IMR-90 (cell line): Measurements from ENCODE around the gene MECR. TPM values are rescaled to one million over a fixed set of nuclear protein-coding genes. Genes with fewer than 3 reads are reported as not detected.

Source experiments
- ATAC-seq: fragments of 200-7000 bp; cut with Tn5 transposase; 2 replicates; pipeline ENCODE4 v1.9.1; 2020; ENCODE audit warnings: low read depth, mild to moderate bottlenecking, moderate library complexity
- BruUV-seq: library from RNA; stranded (reverse); fragments of 400-500 nt; replicated peaks from 2 replicates; lab custom pipeline; 2021; lab: Mats Ljungman, UMichigan
- CTCF ChIA-PET: fragments of 300-600 bp; formaldehyde crosslinking; extraction: SDS; loops from one replicate; lab custom pipeline; 2021; ENCODE audit warnings: antibody characterized with exemption; lab: Yijun Ruan, JAX
- POLR2A ChIA-PET: fragments of 300-600 bp; sonication (Branson Sonifier 250); formaldehyde crosslinking; loops from one replicate; lab custom pipeline; 2022; ENCODE audit warnings: antibody characterized with exemption; ENCODE audit not compliant: unreplicated experiment; lab: Charles Lee
- DNase-seq: peaks from one replicate; pipeline ENCODE4 v3.0.0; 2013
- H2AFZ ChIP-seq: replicated peaks from 2 replicates; pipeline ENCODE3; 2013; ENCODE audit warnings: low read length, mild to moderate bottlenecking; ENCODE audit not compliant: poor library complexity
- H2AK5ac ChIP-seq: 2 replicates; pipeline ENCODE4 v1.6.1; 2013; ENCODE audit warnings: low read depth, low read length, inconsistent platforms
- H2AK9ac ChIP-seq: replicated peaks from 2 replicates; pipeline ENCODE3; 2013; ENCODE audit warnings: mild to moderate bottlenecking, low read depth, low read length, moderate library complexity; ENCODE audit not compliant: poor library complexity
- H2BK120ac ChIP-seq: 2 replicates; pipeline ENCODE4 v1.6.1; 2013; ENCODE audit warnings: low read depth, low read length, inconsistent platforms
- H2BK15ac ChIP-seq: 3 replicates; pipeline ENCODE4 v1.6.1; 2013; ENCODE audit warnings: low read depth, low read length, inconsistent platforms
- H2BK20ac ChIP-seq: 2 replicates; pipeline ENCODE4 v1.6.1; 2013; ENCODE audit warnings: low read depth, mild to moderate bottlenecking, inconsistent platforms, low read length, moderate library complexity
- H2BK5ac ChIP-seq: 2 replicates; pipeline ENCODE4 v1.6.1; 2013; ENCODE audit warnings: mild to moderate bottlenecking, low read depth, low read length, inconsistent platforms; ENCODE audit not compliant: poor library complexity, severe bottlenecking
- H3K14ac ChIP-seq: replicated peaks from 2 replicates; pipeline ENCODE4 v1.6.1; 2013; ENCODE audit warnings: low read depth, low read length, inconsistent platforms
- H3K18ac ChIP-seq: 2 replicates; pipeline ENCODE4 v1.6.1; 2013; ENCODE audit warnings: low read depth, low read length, control low read depth
- H3K23ac ChIP-seq: 2 replicates; pipeline ENCODE4 v1.6.1; 2013; ENCODE audit warnings: low read depth, low read length, inconsistent platforms
- H3K27ac ChIP-seq: 2 replicates; pipeline ENCODE4 v1.5.1; 2013; ENCODE audit warnings: mild to moderate bottlenecking, control low read depth, low read length; ENCODE audit not compliant: insufficient read depth
- H3K27me3 ChIP-seq: 2 replicates; pipeline ENCODE4 v1.6.1; 2013; ENCODE audit warnings: low read length; ENCODE audit not compliant: control insufficient read depth, insufficient read depth
- H3K36me3 ChIP-seq: 2 replicates; pipeline ENCODE4 v1.6.1; 2013; ENCODE audit warnings: low read length, mixed read lengths; ENCODE audit not compliant: control insufficient read depth, insufficient read depth
- H3K4ac ChIP-seq: 2 replicates; pipeline ENCODE4 v1.6.1; 2013; ENCODE audit warnings: low read depth, low read length, inconsistent platforms
- H3K4me1 ChIP-seq: 2 replicates; pipeline ENCODE4 v1.6.1; 2013; ENCODE audit warnings: low read length, mixed read lengths; ENCODE audit not compliant: control insufficient read depth, insufficient read depth
- H3K4me2 ChIP-seq: 2 replicates; pipeline ENCODE4 v1.6.1; 2013; ENCODE audit warnings: low read depth, mild to moderate bottlenecking, control low read depth, low read length, moderate library complexity
- H3K4me3 ChIP-seq: 2 replicates; pipeline ENCODE4 v1.5.1; 2013; ENCODE audit warnings: low read depth, mild to moderate bottlenecking, control low read depth, low read length, moderate library complexity; ENCODE audit not compliant: insufficient read depth
- H3K56ac ChIP-seq: 2 replicates; pipeline ENCODE4 v1.6.1; 2013; ENCODE audit warnings: low read length, inconsistent platforms; ENCODE audit not compliant: insufficient read depth; ENCODE audit errors: extremely low read depth
- H3K79me1 ChIP-seq, 2 experiments: 2 replicates each; pipeline ENCODE4 v1.6.1; 2013; ENCODE audit warnings: low read length in 2 of 2, inconsistent platforms in 1 of 2, low read depth in 1 of 2
- H3K9ac ChIP-seq: 2 replicates; pipeline ENCODE4 v1.6.1; 2013; ENCODE audit warnings: low read depth, low read length, control low read depth
- H3K9me1 ChIP-seq: 2 replicates; pipeline ENCODE4 v1.6.1; 2013; ENCODE audit warnings: low read length, inconsistent platforms; ENCODE audit not compliant: insufficient read depth
- H3K9me3 ChIP-seq: 2 replicates; pipeline ENCODE4 v1.6.1; 2013; ENCODE audit warnings: low read length; ENCODE audit not compliant: control insufficient read depth, insufficient read depth
- H4K20me1 ChIP-seq: 2 replicates; pipeline ENCODE4 v1.6.1; 2013; ENCODE audit warnings: low read length, inconsistent platforms; ENCODE audit not compliant: insufficient read depth
- H4K5ac ChIP-seq: 2 replicates; pipeline ENCODE4 v1.6.1; 2013; ENCODE audit warnings: mild to moderate bottlenecking, low read depth, low read length, control low read depth
- H4K8ac ChIP-seq, 2 experiments: 2 replicates each; pipeline ENCODE4 v1.6.1; 2013; ENCODE audit warnings: low read depth in 2 of 2, low read length in 2 of 2, control low read depth in 1 of 2, inconsistent platforms in 1 of 2
- H4K91ac ChIP-seq: 2 replicates; pipeline ENCODE4 v1.6.1; 2013; ENCODE audit warnings: low read depth, low read length, inconsistent platforms; ENCODE audit not compliant: insufficient read depth
- CEBPB ChIP-seq: IDR thresholded peaks from 2 replicates; pipeline ENCODE4 v1.6.1; 2012; ENCODE audit warnings: low read depth, low read length, improper control_type of control experiment
- CHD1 ChIP-seq: IDR thresholded peaks from 2 replicates; pipeline ENCODE4 v1.6.1; 2012; ENCODE audit warnings: low read depth, low read length, improper control_type of control experiment
- FOS ChIP-seq: fragments of 150-350 bp; IDR thresholded peaks from 2 replicates; pipeline ENCODE4 v1.6.1; 2016; ENCODE audit warnings: low read depth, low read length
- MAFK ChIP-seq: IDR thresholded peaks from 2 replicates; pipeline ENCODE4 v1.6.1; 2012; ENCODE audit warnings: low read depth, low read length, improper control_type of control experiment
- MAZ ChIP-seq: IDR thresholded peaks from 2 replicates; pipeline ENCODE4 v1.6.1; 2012; ENCODE audit warnings: low read depth, mild to moderate bottlenecking, low read length, improper control_type of control experiment, moderate library complexity, borderline replicate concordance
- MXI1 ChIP-seq: IDR thresholded peaks from 2 replicates; pipeline ENCODE4 v1.6.1; 2012; ENCODE audit warnings: low read depth, mild to moderate bottlenecking, low read length, moderate library complexity, borderline replicate concordance
- POLR2A ChIP-seq: IDR thresholded peaks from 2 replicates; pipeline ENCODE4 v1.6.1; 2012; ENCODE audit warnings: mild to moderate bottlenecking, low read depth, low read length
- RAD21 ChIP-seq: IDR thresholded peaks from 2 replicates; pipeline ENCODE4 v1.6.1; 2012; ENCODE audit warnings: low read length, improper control_type of control experiment
- RCOR1 ChIP-seq: IDR thresholded peaks from 2 replicates; pipeline ENCODE4 v1.6.1; 2012; ENCODE audit warnings: mild to moderate bottlenecking, low read length, improper control_type of control experiment; ENCODE audit not compliant: insufficient replicate concordance
- SMC3 ChIP-seq: fragments of 150-350 bp; IDR thresholded peaks from 2 replicates; pipeline ENCODE4 v1.6.1; 2016; ENCODE audit warnings: low read depth, mild to moderate bottlenecking, antibody characterized with exemption, low read length, moderate library complexity
- WGBS, 2 experiments: methylation state at CpG; one replicate each; pipeline versions ENCODE4 v1.1.5 to v1.1.7; 2013; ENCODE audit warnings: missing lambda C conversion rate in 2 of 2; ENCODE audit not compliant: insufficient read length in 1 of 2; ENCODE audit errors: extremely low coverage in 2 of 2; 5-methylcytosine and 5-hydroxymethylcytosine counted together
- dilution Hi-C: fragments of 300-500 bp; cut with HindIII; formaldehyde crosslinking; loops from one replicate; pipeline ENCODE4 v1.14.3; 2018; ENCODE audit warnings: low sequenced_read_pairs; ENCODE audit not compliant: unreplicated experiment
- in situ Hi-C: fragments of 300-500 bp; cut with MboI; formaldehyde crosslinking; loops from 3 replicates; pipeline ENCODE4 v1.14.3; 2019; ENCODE audit warnings: low sequenced_read_pairs, inconsistent platforms, mixed read lengths
- intact Hi-C: fragments of 100-400 bp; cut with micrococcal nuclease; formaldehyde crosslinking; loops from 2 replicates; pipeline ENCODE4 v1.10.0; 2022
- polyA plus RNA-seq, 3 experiments: library from polyadenylated mRNA; depleted of rRNA; stranded (reverse); fragments of >200 nt; gene quantifications; 2 replicates each; pipeline ENCODE4 v1.2.3, GENCODE V29; 2012; ENCODE audit warnings: low replicate concordance in 1 of 3
- total RNA-seq: library from RNA; depleted of rRNA; stranded (reverse); fragments of >200 nt; gene quantifications from 2 replicates; pipeline ENCODE4 v1.2.3, GENCODE V29; 2012
- TF ChIP-seq, protein P1 (sequence below): conservative IDR thresholded peaks from 2 replicates; pipeline ENCODE4 v1.5.1; 2012; ENCODE audit warnings: mild to moderate bottlenecking, low read depth, low read length, improper control_type of control experiment

The MECR gene
- total and polyA plus RNA-seq, 2 of the 4 experiments (the other 2 are of a cell fraction): 20.3 to 24.8 TPM

DNA sequence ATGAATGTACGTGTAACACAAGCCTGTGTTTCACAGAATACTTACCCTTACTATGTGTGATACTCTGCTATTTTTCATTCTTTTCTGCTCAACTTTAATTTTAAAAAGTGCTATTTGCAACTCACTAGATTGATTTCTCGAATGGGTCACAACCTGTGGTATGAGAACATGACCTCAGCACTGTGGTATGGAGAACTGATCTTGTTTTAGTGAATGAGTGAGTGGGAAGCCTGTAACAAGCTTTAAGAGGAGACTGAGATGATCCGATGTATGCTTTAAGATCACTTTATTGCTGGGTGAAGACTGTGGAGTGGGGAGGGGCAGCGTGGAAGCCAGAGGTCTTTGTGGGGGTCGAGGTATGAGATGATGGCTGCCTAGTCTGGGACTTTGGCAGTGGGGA is 21.6 kb downstream of the MECR start:
- CTCF ChIA-PET: interaction anchor here (1.9 to 2.1 kb wide), 2 partner anchors 12 to 327 kb away, joined by 5 to 9 read pairs; no protein-coding TSS in a partner anchor
- H3K9me3 ChIP-seq: no peaks in the 10 kb centered on the region
- 0 out of 2 replicates have a peak overlapping the region, but pooled peaks have one; percentile 2 for H3K27ac ChIP-seq
- no peak overlapping the region for H3K23ac ChIP-seq
- peaks cover 10% of the 10 kb centered on the region for H3K9me1 ChIP-seq
- no peak overlapping the region for H3K4me3 ChIP-seq
- H2BK15ac ChIP-seq: peak overlapping the region; percentile 7; the same call in 1 of the 3 replicates
- peak overlapping the region; percentile 59; the same call in 1 of the 2 replicates for H3K14ac ChIP-seq
- no peaks in the 10 kb centered on the region for H3K27me3 ChIP-seq
- dilution Hi-C loops (no loop called here), intact Hi-C loops (no loop called here), in situ Hi-C loops (loop anchor here (10.0 kb wide), 1 partner anchor 424 kb away; no protein-coding TSS in a partner anchor)
- no peaks in the 10 kb centered on the region for H4K20me1 ChIP-seq
- no peak overlapping the region for H3K56ac ChIP-seq
- H3K18ac ChIP-seq: no peak overlapping the region
- peaks cover 11% of the 10 kb centered on the region for H3K4me1 ChIP-seq
- H3K79me1 ChIP-seq: peaks cover 0 to 5% of the 10 kb centered on the region in 2 experiments; a peak in 1 of 4 replicates
- peak overlapping the region; percentile 77 for H2AK9ac ChIP-seq
- H2BK20ac ChIP-seq: 0 out of 2 replicates have a peak overlapping the region, but pooled peaks have one; percentile 31
- H3K4ac ChIP-seq: peak overlapping the region; percentile 41; the same call in 1 of the 2 replicates
- WGBS, 2 experiments: 83% methylated on average over 2 of the region's 5 CpGs; no CpG with 5 or more reads in 1 of the 2 experiments
- peaks cover 21% of the 10 kb centered on the region for H3K36me3 ChIP-seq
- no peak overlapping the region for H4K5ac ChIP-seq
- H4K8ac ChIP-seq: no peak overlapping the region
- no peak overlapping the region for H2BK5ac ChIP-seq
- no peak overlapping the region for H3K9ac ChIP-seq
- TF ChIP-seq, protein P1, sequence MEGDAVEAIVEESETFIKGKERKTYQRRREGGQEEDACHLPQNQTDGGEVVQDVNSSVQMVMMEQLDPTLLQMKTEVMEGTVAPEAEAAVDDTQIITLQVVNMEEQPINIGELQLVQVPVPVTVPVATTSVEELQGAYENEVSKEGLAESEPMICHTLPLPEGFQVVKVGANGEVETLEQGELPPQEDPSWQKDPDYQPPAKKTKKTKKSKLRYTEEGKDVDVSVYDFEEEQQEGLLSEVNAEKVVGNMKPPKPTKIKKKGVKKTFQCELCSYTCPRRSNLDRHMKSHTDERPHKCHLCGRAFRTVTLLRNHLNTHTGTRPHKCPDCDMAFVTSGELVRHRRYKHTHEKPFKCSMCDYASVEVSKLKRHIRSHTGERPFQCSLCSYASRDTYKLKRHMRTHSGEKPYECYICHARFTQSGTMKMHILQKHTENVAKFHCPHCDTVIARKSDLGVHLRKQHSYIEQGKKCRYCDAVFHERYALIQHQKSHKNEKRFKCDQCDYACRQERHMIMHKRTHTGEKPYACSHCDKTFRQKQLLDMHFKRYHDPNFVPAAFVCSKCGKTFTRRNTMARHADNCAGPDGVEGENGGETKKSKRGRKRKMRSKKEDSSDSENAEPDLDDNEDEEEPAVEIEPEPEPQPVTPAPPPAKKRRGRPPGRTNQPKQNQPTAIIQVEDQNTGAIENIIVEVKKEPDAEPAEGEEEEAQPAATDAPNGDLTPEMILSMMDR: no peak
- no peak for TF ChIP-seq CHD1
- TF ChIP-seq SMC3: no peak
- no peak for TF ChIP-seq CEBPB
- TF ChIP-seq MXI1: no peak
- TF ChIP-seq FOS: no peak
- no peak for TF ChIP-seq RCOR1
- no peak for TF ChIP-seq MAFK
- TF ChIP-seq MAZ: no peak
- TF ChIP-seq RAD21: no peak
- TF ChIP-seq POLR2A: no peak
- no peak overlapping the region for H3K4me2 ChIP-seq
- POLR2A ChIA-PET: no interaction called here
- peak; percentile 72 for DNase-seq
- H2AFZ ChIP-seq: peak overlapping the region; percentile 56
- H2AK5ac ChIP-seq: peak overlapping the region; percentile 47
- ATAC-seq: peak; percentile 73
- no peak overlapping the region for H4K91ac ChIP-seq
- peak overlapping the region; percentile 44; the same call in 1 of the 2 replicates for H2BK120ac ChIP-seq
- BruUV-seq: no TSS peak
